Activated CD8-positive, alpha-beta memory T cell treated with anti-CD3 and anti-CD28 coated beads, Interleukin-2, amount 50 U/mL, for 24 hours (primary cell): ENCODE data around the gene RGPD5.
"Not testable (repeated sequence)": the region's sequence is repeated elsewhere in the genome, so short reads cannot be mapped to it uniquely, and the experiment has no call there.

ENCODE experiments used
- DNase-seq: peaks from one replicate; pipeline ENCODE4 v3.0.0-alpha.2; 2020; ENCODE audit errors: extremely low read depth

RGPD5 gene

GRCh38 chr2:109893736-109894135 lies 99.6 kb downstream of the RGPD5 start:
- DNase-seq: not testable (repeated sequence)

GRCh38 chr2:109894141-109894540 lies 100.0 kb downstream of the RGPD5 start:
- not testable (repeated sequence) for DNase-seq

GRCh38 chr2:109895090-109895869 lies 101.2 kb downstream of the RGPD5 start:
- DNase-seq: not testable (repeated sequence)

- not testable (repeated sequence) for DNase-seq
These were observed 102.1 kb downstream of the RGPD5 start for GRCh38 chr2:109896212-109896611.

- DNase-seq: not testable (repeated sequence)
These were observed 103.8 kb downstream of the RGPD5 start for GRCh38 chr2:109897769-109898461.

GRCh38 chr2:109898462-109899336 lies 104.6 kb downstream of the RGPD5 start, which contains the start of gene LIMS3:
Gene LIMS3, plus strand, starts transcription at chr2:109898688. Its CDS starts 41 bp downstream, at chr2:109898729.
- not testable (repeated sequence) for DNase-seq

- not testable (repeated sequence) for DNase-seq
These were observed 111.7 kb downstream of the RGPD5 start for GRCh38 chr2:109905796-109906195.
